Hepatocyte (in vitro differentiated cells): ENCODE results near the gene ZNF616. TPM values are rescaled to one million over a fixed set of nuclear protein-coding genes. Genes with fewer than 3 reads are reported as not detected.
A peak's percentile ranks its signal among the peaks of the same experiment; 100 is the strongest.

ENCODE experiments used
- DNase-seq: peaks from one replicate; pipeline ENCODE4 v3.0.0-alpha.2; 2016; ENCODE audit warnings: low spot score
- H2AFZ ChIP-seq: fragments of 200-600 bp; sonication (generic); 2 replicates; pipeline ENCODE4 v1.6.0; 2016; ENCODE audit warnings: antibody characterized with exemption, mild to moderate bottlenecking
- H3K27ac ChIP-seq: fragments of 200-600 bp; sonication (generic); 2 replicates; pipeline ENCODE4 v1.5.1; 2016; ENCODE audit warnings: mild to moderate bottlenecking
- H3K27me3 ChIP-seq: fragments of 200-600 bp; sonication (generic); 2 replicates; pipeline ENCODE4 v1.6.1; 2016
- H3K36me3 ChIP-seq: fragments of 200-600 bp; sonication (generic); replicated peaks from 2 replicates; pipeline ENCODE4 v1.5.1; 2016; ENCODE audit warnings: low read depth; ENCODE audit not compliant: insufficient read depth
- H3K4me1 ChIP-seq: fragments of 200-600 bp; sonication (generic); 2 replicates; pipeline ENCODE4 v1.5.1; 2016; ENCODE audit warnings: mild to moderate bottlenecking, moderate library complexity; ENCODE audit not compliant: insufficient read depth
- H3K4me2 ChIP-seq: fragments of 200-600 bp; sonication (generic); 2 replicates; pipeline ENCODE4 v1.6.0; 2016
- H3K4me3 ChIP-seq: fragments of 200-600 bp; sonication (generic); 2 replicates; pipeline ENCODE4 v1.5.1; 2016; ENCODE audit warnings: mild to moderate bottlenecking
- H3K79me2 ChIP-seq: fragments of 200-600 bp; sonication (generic); 2 replicates; pipeline ENCODE4 v1.6.0; 2017; ENCODE audit warnings: mild to moderate bottlenecking
- H3K9me2 ChIP-seq: fragments of 200-600 bp; sonication (generic); replicated peaks from 2 replicates; pipeline ENCODE4 v1.6.0; 2017; ENCODE audit warnings: mild to moderate bottlenecking; ENCODE audit not compliant: insufficient read depth
- H3K9me3 ChIP-seq: fragments of 200-600 bp; sonication (generic); 2 replicates; pipeline ENCODE4 v1.5.1; 2016; ENCODE audit warnings: low read depth, mild to moderate bottlenecking
- H4K20me1 ChIP-seq: fragments of 200-600 bp; sonication (generic); 2 replicates; pipeline ENCODE4 v1.6.0; 2016; ENCODE audit warnings: mild to moderate bottlenecking; ENCODE audit not compliant: insufficient read depth, poor library complexity, severe bottlenecking
- CTCF ChIP-seq: fragments of 200-600 bp; sonication (generic); IDR thresholded peaks from 2 replicates; pipeline ENCODE4 v1.5.1; 2016; ENCODE audit warnings: antibody characterized with exemption, mild to moderate bottlenecking; ENCODE audit not compliant: poor library complexity
- EZH2 ChIP-seq: fragments of 200-600 bp; sonication (generic); IDR thresholded peaks from 2 replicates; pipeline ENCODE4 v1.6.1; 2016; ENCODE audit warnings: antibody characterized with exemption, mild to moderate bottlenecking, borderline replicate concordance
- EZH2phosphoT487 ChIP-seq: fragments of 200-600 bp; sonication (generic); IDR thresholded peaks from one replicate; pipeline ENCODE4 v1.6.1; 2018; ENCODE audit warnings: antibody characterized with exemption, mild to moderate bottlenecking, low read depth, moderate library complexity; ENCODE audit not compliant: unreplicated experiment, severe bottlenecking
- WGBS: methylation state at CpG from one replicate; pipeline ENCODE4 v1.1.6; 2016; ENCODE audit warnings: low lambda C conversion rate; ENCODE audit errors: missing lambda C conversion rate; 5-methylcytosine and 5-hydroxymethylcytosine counted together
- polyA plus RNA-seq: library from polyadenylated mRNA; unstranded; fragments of >200 nt; fragmentation: Nextera tagmentation; extraction: Ambion mirVana; gene quantifications from 2 replicates; pipeline ENCODE4 v1.2.1, GENCODE V29; 2016
- total RNA-seq: library from RNA; depleted of rRNA; stranded (reverse); fragments of >200 nt; gene quantifications from 2 replicates; pipeline ENCODE4 v1.2.3, GENCODE V29; 2014

Gene ZNF616
- total RNA-seq: 9.1 and 10.7 TPM in 2 replicates
- 4.6 and 7.8 TPM in 2 replicates for polyA plus RNA-seq

GRCh38 chr19:52139252-52140031, at the start of gene ZNF616:
Gene ZNF616 (minus strand): TSS chr19:52139938. CDS start chr19:52130512, 9,426 bp downstream.
- DNase-seq: peak; percentile 99
- peak; percentile 79 for TF ChIP-seq CTCF
- TF ChIP-seq EZH2: no peak
- Histone ChIP-seq H3K4me1 (peaks cover 7% of the 10 kb centered on the region), H3K9me3 (peaks cover 22% of the 10 kb centered on the region), H3K4me3 (peak within 1 kb of the TSS; percentile 87), H3K27ac (peak within 1 kb of the TSS; percentile 96), H3K27me3 (no peaks in the 10 kb centered on the region), H2AFZ (peak within 1 kb of the TSS; percentile 83), H3K9me2 (no peaks in the 10 kb centered on the region), H3K4me2 (peak within 1 kb of the TSS; percentile 86), H3K79me2 (peaks cover 43% of the 10 kb centered on the region), H4K20me1 (no peaks in the 10 kb centered on the region), H3K36me3 (peaks cover 4% of the 10 kb centered on the region)
- WGBS: 2% methylated on average over 42 of the region's 49 CpGs

- Histone ChIP-seq H3K27ac (peak overlapping the region; percentile 62), H4K20me1 (peaks cover 32% of the 10 kb centered on the region), H3K79me2 (peaks cover 46% of the 10 kb centered on the region), H3K9me3 (no peaks in the 10 kb centered on the region), H3K4me1 (peaks cover 19% of the 10 kb centered on the region), H3K9me2 (no peaks in the 10 kb centered on the region), H3K4me3 (peak overlapping the region; percentile 18), H3K4me2 (peak overlapping the region; percentile 75), H3K27me3 (no peaks in the 10 kb centered on the region), H3K36me3 (no peaks in the 10 kb centered on the region), H2AFZ (peak overlapping the region; percentile 33)
- 8% methylated on average over 32 of the region's 32 CpGs for WGBS
- peak; percentile 73 for DNase-seq
- TF ChIP-seq CTCF (peak; percentile 2), EZH2 (no peak), EZH2phosphoT487 (no peak)
These were observed 49.3 kb upstream of the ZNF616 start for GRCh38 chr19:52188822-52189734.

DNA sequence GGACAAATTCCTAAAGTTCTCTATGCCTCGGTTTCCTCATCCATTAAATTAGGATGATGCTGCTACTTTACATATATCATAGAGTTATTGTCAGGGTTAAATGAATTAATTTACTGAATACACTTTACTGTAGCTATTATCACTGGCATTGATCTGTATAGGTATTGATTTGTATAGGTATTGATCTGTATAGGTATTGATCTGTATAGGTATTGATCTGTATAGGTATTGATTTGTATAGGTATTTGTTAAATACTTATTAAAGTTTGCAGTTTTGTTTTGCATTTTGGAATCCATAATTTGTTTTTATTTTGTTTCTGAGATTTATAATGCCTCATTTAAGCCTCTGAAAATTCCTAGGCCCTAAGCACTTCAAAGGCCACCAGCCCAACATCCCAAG, 47.7 kb upstream of the ZNF616 start:
- no peak for DNase-seq
- no peak overlapping the region for H2AFZ ChIP-seq
- H3K27ac ChIP-seq: peak overlapping the region; percentile 62
- peaks cover 29% of the 10 kb centered on the region for H3K79me2 ChIP-seq
- no peaks in the 10 kb centered on the region for H3K27me3 ChIP-seq
- H3K4me1 ChIP-seq: peaks cover 19% of the 10 kb centered on the region
- TF ChIP-seq EZH2 (no peak), CTCF (no peak), EZH2phosphoT487 (no peak)
- H3K4me3 ChIP-seq: no peak overlapping the region
- WGBS: 97% methylated on average over 1 of the region's 1 CpG
- no peaks in the 10 kb centered on the region for H3K9me3 ChIP-seq
- no peaks in the 10 kb centered on the region for H3K36me3 ChIP-seq
- H3K9me2 ChIP-seq: no peaks in the 10 kb centered on the region
- H4K20me1 ChIP-seq: peaks cover 16% of the 10 kb centered on the region
- H3K4me2 ChIP-seq: no peak overlapping the region
